Duodenal mucosa (tissue), 2 donors: Measurements from ENCODE around the gene TLE3.
A peak's percentile ranks its signal among the peaks of the same experiment; 100 is the strongest.

Experiments used
- H3K27ac ChIP-seq: one replicate; pipeline ENCODE4 v1.7.0; 2013; ENCODE audit warnings: low read depth, low read length
- H3K27me3 ChIP-seq, 2 donors: one replicate each; pipeline ENCODE4 v1.7.0; 2013; ENCODE audit warnings: low read length in 2 of 2, control low read depth in 1 of 2; ENCODE audit not compliant: insufficient read depth in 2 of 2, control insufficient read depth in 1 of 2
- H3K36me3 ChIP-seq, 2 donors: one replicate each; pipeline ENCODE4 v1.7.0; 2013; ENCODE audit warnings: low read length in 2 of 2, control low read depth in 1 of 2; ENCODE audit not compliant: insufficient read depth in 2 of 2, control insufficient read depth in 1 of 2
- H3K4me1 ChIP-seq, 2 donors: one replicate each; pipeline ENCODE4 v1.7.0; 2013; ENCODE audit warnings: low read length in 2 of 2, control low read depth in 1 of 2; ENCODE audit not compliant: insufficient read depth in 2 of 2, control insufficient read depth in 1 of 2
- H3K4me3 ChIP-seq, 2 donors: one replicate each; pipeline ENCODE4 v1.7.0; 2013; ENCODE audit warnings: low read length in 2 of 2, low read depth in 1 of 2
- H3K9ac ChIP-seq, 2 donors: one replicate each; pipeline ENCODE4 v1.7.0; 2013; ENCODE audit warnings: low read length in 2 of 2, low read depth in 1 of 2
- H3K9me3 ChIP-seq, 2 donors: one replicate each; pipeline ENCODE4 v1.7.0; 2013; ENCODE audit warnings: low read length in 2 of 2, control low read depth in 1 of 2; ENCODE audit not compliant: control insufficient read depth in 1 of 2

The TLE3 gene

GRCh38 chr15:70093481-70094319 lies 4.0 kb downstream of the TLE3 start:
- peak overlapping the region; percentile 8 for H3K27ac ChIP-seq
- peaks cover 62 to 68% of the 10 kb centered on the region in 2 donors for H3K4me1 ChIP-seq
- H3K9me3 ChIP-seq, result no peaks in the 10 kb centered on the region
- peaks cover 4 to 5% of the 10 kb centered on the region in 2 donors for H3K36me3 ChIP-seq
- H3K27me3 ChIP-seq, result no peaks in the 10 kb centered on the region
- H3K9ac ChIP-seq, result peak overlapping the region; percentile 29 to 60
- H3K4me3 ChIP-seq, result peak overlapping the region; percentile 48 to 97

- Histone ChIP-seq H3K9ac (peak overlapping the region; percentile 29 to 35), H3K4me3 (peak overlapping the region; percentile 48 to 97), H3K36me3 (peaks cover 4 to 7% of the 10 kb centered on the region in 2 donors), H3K27ac (peak overlapping the region; percentile 8), H3K9me3 (no peaks in the 10 kb centered on the region), H3K27me3 (no peaks in the 10 kb centered on the region), H3K4me1 (peaks cover 63 to 66% of the 10 kb centered on the region in 2 donors)
These were observed 4.6 kb downstream of the TLE3 start for GRCh38 chr15:70093070-70093469.

- peak overlapping the region; percentile 29 to 63 for H3K9ac ChIP-seq
- H3K27ac ChIP-seq, result peak overlapping the region; percentile 42
- peaks cover 4 to 11% of the 10 kb centered on the region in 2 donors for H3K36me3 ChIP-seq
- H3K9me3 ChIP-seq, result no peaks in the 10 kb centered on the region
- peak overlapping the region; percentile 48 to 97 for H3K4me3 ChIP-seq
- H3K27me3 ChIP-seq, result no peaks in the 10 kb centered on the region
- H3K4me1 ChIP-seq, result peaks cover 67 to 68% of the 10 kb centered on the region in 2 donors
These were observed 5.2 kb downstream of the TLE3 start for GRCh38 chr15:70092464-70093027.

- peak overlapping the region; percentile 48 to 97 for H3K4me3 ChIP-seq
- H3K36me3 ChIP-seq, result peaks cover 4 to 18% of the 10 kb centered on the region in 2 donors
- H3K27me3 ChIP-seq, result no peaks in the 10 kb centered on the region
- peak overlapping the region; percentile 42 for H3K27ac ChIP-seq
- peaks cover 67 to 75% of the 10 kb centered on the region in 2 donors for H3K4me1 ChIP-seq
- no peaks in the 10 kb centered on the region for H3K9me3 ChIP-seq
- H3K9ac ChIP-seq, result peak overlapping the region; percentile 29 to 63
These were observed 5.8 kb downstream of the TLE3 start for GRCh38 chr15:70091726-70092463.

GRCh38 chr15:70090436-70091296 lies 7.1 kb downstream of the TLE3 start:
- Histone ChIP-seq H3K4me3 (peak overlapping the region; percentile 34 to 42), H3K27ac (peak overlapping the region; percentile 1), H3K9me3 (no peaks in the 10 kb centered on the region), H3K27me3 (no peaks in the 10 kb centered on the region), H3K4me1 (peaks cover 67 to 77% of the 10 kb centered on the region in 2 donors), H3K36me3 (peaks cover 5 to 29% of the 10 kb centered on the region in 2 donors), H3K9ac (no peak overlapping the region)

GRCh38 chr15:70089692-70089971 lies 8.1 kb downstream of the TLE3 start:
- Histone ChIP-seq H3K36me3 (peaks cover 15 to 33% of the 10 kb centered on the region in 2 donors), H3K27me3 (no peaks in the 10 kb centered on the region), H3K9me3 (no peaks in the 10 kb centered on the region), H3K4me3 (peak overlapping the region; percentile 29 to 42), H3K27ac (no peak overlapping the region), H3K9ac (no peak overlapping the region), H3K4me1 (peaks cover 60 to 71% of the 10 kb centered on the region in 2 donors)

GRCh38 chr15:70088887-70089691 lies 8.6 kb downstream of the TLE3 start:
- H3K4me1 ChIP-seq, result peaks cover 55 to 73% of the 10 kb centered on the region in 2 donors
- H3K36me3 ChIP-seq, result peaks cover 21 to 38% of the 10 kb centered on the region in 2 donors
- peak overlapping the region in 1 of 2 donors; percentile 37 for H3K4me3 ChIP-seq
- no peaks in the 10 kb centered on the region for H3K9me3 ChIP-seq
- H3K27ac ChIP-seq, result no peak overlapping the region
- no peak overlapping the region for H3K9ac ChIP-seq
- H3K27me3 ChIP-seq, result no peaks in the 10 kb centered on the region

- H3K4me1 ChIP-seq, result peaks cover 48 to 66% of the 10 kb centered on the region in 2 donors
- H3K9ac ChIP-seq, result no peak overlapping the region
- peaks cover 24 to 41% of the 10 kb centered on the region in 2 donors for H3K36me3 ChIP-seq
- H3K27me3 ChIP-seq, result no peaks in the 10 kb centered on the region
- no peak overlapping the region for H3K4me3 ChIP-seq
- H3K27ac ChIP-seq, result no peak overlapping the region
- no peaks in the 10 kb centered on the region for H3K9me3 ChIP-seq
These were observed 9.3 kb downstream of the TLE3 start for GRCh38 chr15:70088455-70088854.

- peaks cover 44 to 60% of the 10 kb centered on the region in 2 donors for H3K4me1 ChIP-seq
- H3K27ac ChIP-seq, result no peak overlapping the region
- H3K9ac ChIP-seq, result no peak overlapping the region
- H3K36me3 ChIP-seq, result peaks cover 21 to 42% of the 10 kb centered on the region in 2 donors
- no peaks in the 10 kb centered on the region for H3K27me3 ChIP-seq
- no peaks in the 10 kb centered on the region for H3K9me3 ChIP-seq
- H3K4me3 ChIP-seq, result no peak overlapping the region
These were observed 9.9 kb downstream of the TLE3 start for GRCh38 chr15:70087708-70088352.
